HepG2 (cell line): ENCODE results near the gene IQGAP3.

ENCODE experiments used
- ASH2L ChIP-seq: fragments of 300-600, 200-600 bp; sonication (generic); IDR thresholded peaks from 2 replicates; pipeline ENCODE4 v1.7.0; 2017; ENCODE audit warnings: low read depth, mild to moderate bottlenecking, moderate library complexity, mixed read lengths, low read length; ENCODE audit not compliant: insufficient read length
- CTCF ChIP-seq: sonication (generic); formaldehyde crosslinking; IDR thresholded peaks from 2 replicates; pipeline ENCODE4 v1.5.0; 2020; ENCODE audit warnings: mild to moderate bottlenecking, missing genetic modification reagents, moderate library complexity
- ETS1 ChIP-seq: sonication (generic); formaldehyde crosslinking; IDR thresholded peaks from 2 replicates; pipeline ENCODE4 v1.4.0; 2020; ENCODE audit warnings: missing genetic modification reagents
- EZH2 ChIP-seq: conservative IDR thresholded peaks from 2 replicates; pipeline ENCODE4 v1.6.1; 2012; ENCODE audit warnings: mild to moderate bottlenecking, low read depth, low read length, moderate library complexity
- LCORL ChIP-seq, 2 experiments: fragments of 450-650 bp in 1 of 2; sonication (generic) in 1 of 2; formaldehyde crosslinking in 1 of 2; IDR thresholded peaks; 2 replicates each; pipeline versions ENCODE4 v1.5.0 to v1.6.1; 2017 to 2020; ENCODE audit warnings: antibody characterized with exemption in 1 of 2, missing genetic modification reagents in 1 of 2
- PRDM10 ChIP-seq: sonication (generic); formaldehyde crosslinking; IDR thresholded peaks from 2 replicates; pipeline ENCODE4 v1.4.0; 2020; ENCODE audit warnings: low read depth, missing genetic modification reagents
- ZNF558 ChIP-seq: sonication (generic); formaldehyde crosslinking; IDR thresholded peaks from 2 replicates; pipeline ENCODE4 v1.9.0; 2022; ENCODE audit warnings: mild to moderate bottlenecking, missing genetic modification reagents, borderline replicate concordance
- ZNF792 ChIP-seq: IDR thresholded peaks from 2 replicates; pipeline ENCODE4 v1.6.1; 2016

- TF ChIP-seq ASH2L (no peak), PRDM10 (CRISPR knock-in tag) (no peak), ZNF558 (CRISPR knock-in tag) (no peak), ZNF792 (CRISPR knock-in tag) (no peak), LCORL (IDR thresholded peaks at IDR 0.05) (no peak), LCORL (CRISPR knock-in tag; IDR thresholded peaks at IDR 0.05) (no peak), EZH2 (no peak), CTCF (CRISPR knock-in tag) (no peak), ETS1 (CRISPR knock-in tag) (no peak)
These were observed 67.9 kb downstream of the IQGAP3 start for GRCh38 chr1:156504438-156504813.
